Mesothelial cell of epicardium (in vitro differentiated cells): ENCODE measurements around the gene TDRD9. TPM values are rescaled to one million over a fixed set of nuclear protein-coding genes. Genes with fewer than 3 reads are reported as not detected.

Source experiments
- DNase-seq, 2 experiments: peaks; one replicate each; pipeline ENCODE4 v3.0.0; 2021; ENCODE audit warnings: low spot score in 2 of 2; ENCODE audit not compliant: unreplicated experiment in 2 of 2
- H3K27ac Mint-ChIP-seq: 2 replicates; pipeline ENCODE4 v1.8.0; 2021; ENCODE audit warnings: mixed read lengths
- H3K27me3 Mint-ChIP-seq: 2 replicates; pipeline ENCODE4 v1.8.0; 2021; ENCODE audit warnings: low read depth, mixed read lengths
- H3K36me3 Mint-ChIP-seq: 2 replicates; pipeline ENCODE4 v1.8.0; 2021; ENCODE audit warnings: mixed read lengths
- H3K4me1 Mint-ChIP-seq: 2 replicates; pipeline ENCODE4 v1.8.0; 2021; ENCODE audit warnings: mixed read lengths
- H3K4me3 Mint-ChIP-seq: 2 replicates; pipeline ENCODE4 v1.8.0; 2021; ENCODE audit warnings: mild to moderate bottlenecking, moderate library complexity, mixed read lengths
- H3K9me3 Mint-ChIP-seq: 2 replicates; pipeline ENCODE4 v1.8.0; 2021; ENCODE audit warnings: mixed read lengths
- total RNA-seq: library from RNA; stranded (reverse); gene quantifications from 3 replicates; pipeline ENCODE4 v1.2.1, GENCODE V29; 2021
- TF ChIP-seq, protein P1 (sequence below): fragments of 200-600 bp; sonication (generic); IDR thresholded peaks from one replicate; pipeline ENCODE4 v1.5.0; 2021; ENCODE audit warnings: antibody characterized with exemption; ENCODE audit not compliant: unreplicated experiment

TDRD9 gene
- total RNA-seq, 1 donor from 2014 or later = not detected

DNA sequence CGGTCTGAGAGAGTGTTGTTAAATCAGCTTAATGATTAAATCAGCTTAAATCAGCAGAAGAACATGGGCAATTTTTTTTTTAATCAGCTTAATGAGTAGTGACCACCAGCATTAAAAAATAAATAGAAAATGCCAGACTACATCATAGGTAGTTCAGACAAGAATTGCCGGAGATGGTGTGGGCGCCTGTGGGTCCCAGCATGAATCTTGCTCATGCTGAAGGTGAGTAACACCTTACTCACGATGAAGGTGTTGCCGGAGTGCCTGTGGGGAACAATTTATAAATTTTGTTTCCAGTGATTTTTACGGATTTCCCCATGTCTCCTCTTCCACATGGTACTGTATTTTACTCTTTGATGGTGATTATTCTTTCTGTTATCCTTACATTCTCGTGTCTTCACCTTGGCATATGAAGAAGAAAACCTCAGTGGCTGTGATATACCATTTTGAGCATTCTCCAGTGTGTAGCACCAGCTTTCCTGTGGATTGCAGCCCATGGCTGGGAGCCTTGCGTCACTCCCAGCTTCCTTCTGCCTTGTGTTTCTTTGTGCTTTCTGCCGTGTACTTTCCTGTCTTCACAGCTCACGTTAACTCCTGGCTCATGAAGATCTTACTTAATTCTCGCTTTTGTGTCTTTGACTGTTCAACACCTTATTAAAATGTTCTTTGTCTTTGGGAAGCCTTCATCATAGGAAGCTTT is 4.7 kb downstream of the TDRD9 start:
- Mint-ChIP-seq H3K27me3 (peaks cover 37% of the 10 kb centered on the region), H3K4me3 (no peak overlapping the region), H3K9me3 (no peaks in the 10 kb centered on the region), H3K27ac (no peak overlapping the region), H3K36me3 (no peaks in the 10 kb centered on the region), H3K4me1 (no peaks in the 10 kb centered on the region)
- DNase-seq = no peak
- TF ChIP-seq, protein P1, sequence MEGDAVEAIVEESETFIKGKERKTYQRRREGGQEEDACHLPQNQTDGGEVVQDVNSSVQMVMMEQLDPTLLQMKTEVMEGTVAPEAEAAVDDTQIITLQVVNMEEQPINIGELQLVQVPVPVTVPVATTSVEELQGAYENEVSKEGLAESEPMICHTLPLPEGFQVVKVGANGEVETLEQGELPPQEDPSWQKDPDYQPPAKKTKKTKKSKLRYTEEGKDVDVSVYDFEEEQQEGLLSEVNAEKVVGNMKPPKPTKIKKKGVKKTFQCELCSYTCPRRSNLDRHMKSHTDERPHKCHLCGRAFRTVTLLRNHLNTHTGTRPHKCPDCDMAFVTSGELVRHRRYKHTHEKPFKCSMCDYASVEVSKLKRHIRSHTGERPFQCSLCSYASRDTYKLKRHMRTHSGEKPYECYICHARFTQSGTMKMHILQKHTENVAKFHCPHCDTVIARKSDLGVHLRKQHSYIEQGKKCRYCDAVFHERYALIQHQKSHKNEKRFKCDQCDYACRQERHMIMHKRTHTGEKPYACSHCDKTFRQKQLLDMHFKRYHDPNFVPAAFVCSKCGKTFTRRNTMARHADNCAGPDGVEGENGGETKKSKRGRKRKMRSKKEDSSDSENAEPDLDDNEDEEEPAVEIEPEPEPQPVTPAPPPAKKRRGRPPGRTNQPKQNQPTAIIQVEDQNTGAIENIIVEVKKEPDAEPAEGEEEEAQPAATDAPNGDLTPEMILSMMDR = no peak

DNA sequence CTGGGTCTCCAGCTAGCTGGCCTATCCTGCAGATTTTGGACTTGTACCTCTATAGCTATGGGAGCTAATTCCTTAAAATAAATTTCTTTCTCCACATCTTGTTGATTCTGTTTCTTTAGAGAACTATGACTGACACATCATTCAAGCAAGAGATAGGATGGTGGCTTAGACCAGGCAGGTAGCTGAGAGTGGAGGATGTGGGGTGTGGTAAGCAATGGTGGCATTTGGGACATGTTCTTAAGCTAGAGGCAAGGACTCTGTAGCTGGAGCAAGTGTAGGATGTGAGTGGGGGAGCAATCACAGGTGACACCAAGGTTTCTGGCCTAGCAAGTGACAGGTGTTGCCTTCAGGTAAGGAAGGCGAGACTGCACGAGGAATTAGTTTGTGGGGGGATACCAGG is 6.8 kb downstream of the TDRD9 start:
- Mint-ChIP-seq H3K27ac (no peak overlapping the region), H3K27me3 (peaks cover 47% of the 10 kb centered on the region), H3K36me3 (no peaks in the 10 kb centered on the region), H3K4me1 (no peaks in the 10 kb centered on the region), H3K4me3 (no peak overlapping the region), H3K9me3 (no peaks in the 10 kb centered on the region)
- no peak for DNase-seq
- TF ChIP-seq, protein P1 = no peak

DNA sequence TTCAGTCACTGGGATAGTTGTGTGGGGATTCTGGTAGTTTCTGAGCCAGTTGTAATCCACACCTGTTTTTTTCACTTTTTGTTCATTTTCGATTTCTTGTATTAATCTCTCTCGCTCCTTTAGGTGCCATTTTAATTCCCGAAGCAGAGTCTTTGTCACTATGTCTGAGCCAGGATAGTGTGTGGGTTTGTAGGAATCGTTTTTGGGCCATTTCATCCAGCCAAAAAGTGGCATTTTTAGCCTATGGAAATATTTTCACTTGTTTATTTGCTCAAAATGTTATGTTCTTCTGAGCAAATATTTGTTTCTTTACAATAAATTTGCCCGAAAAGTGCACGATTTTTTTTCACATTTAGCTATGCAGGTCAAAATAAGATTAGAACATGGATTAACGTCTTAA is 13.2 kb downstream of the TDRD9 start:
- H3K9me3 Mint-ChIP-seq = peaks cover 4% of the 10 kb centered on the region
- peaks cover 71% of the 10 kb centered on the region for H3K27me3 Mint-ChIP-seq
- DNase-seq = no peak
- no peak overlapping the region for H3K27ac Mint-ChIP-seq
- H3K36me3 Mint-ChIP-seq = no peaks in the 10 kb centered on the region
- no peak overlapping the region for H3K4me3 Mint-ChIP-seq
- no peaks in the 10 kb centered on the region for H3K4me1 Mint-ChIP-seq
- TF ChIP-seq, protein P1 = no peak

DNA sequence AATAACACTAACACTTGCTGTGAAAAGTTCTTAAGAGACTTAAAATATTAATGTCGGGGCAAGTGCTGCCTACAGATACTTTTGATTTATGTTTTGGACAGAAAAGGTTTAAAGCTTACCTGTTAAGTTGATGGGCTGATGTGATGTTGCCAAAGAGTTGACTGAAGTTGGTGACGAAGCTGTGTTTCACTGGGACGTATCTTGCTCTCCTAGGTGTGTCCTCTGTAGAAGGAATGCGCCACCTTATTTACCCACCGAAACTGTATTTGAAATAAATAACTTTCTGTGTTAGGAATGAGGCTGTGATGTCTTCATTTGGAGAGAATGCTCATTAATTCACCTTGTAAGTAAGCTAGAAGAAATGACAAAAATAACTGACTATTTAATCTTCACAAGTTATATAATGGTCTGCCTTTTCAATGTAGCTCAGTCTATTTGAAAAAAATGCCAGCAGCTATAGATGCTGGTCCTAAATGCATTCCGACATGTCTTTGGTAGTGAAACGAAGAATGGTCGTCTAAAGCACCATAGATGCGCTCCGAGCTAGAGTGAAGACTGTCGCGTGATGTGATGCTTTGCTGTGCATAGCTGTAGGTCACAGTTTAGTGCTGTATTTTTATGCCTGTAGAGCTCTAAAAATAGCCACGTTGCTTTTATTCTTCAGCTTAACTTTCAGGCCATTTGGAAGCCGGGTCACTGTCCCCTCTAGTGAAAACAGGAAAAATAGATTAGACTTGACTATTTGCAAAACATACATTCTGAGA is 13.9 kb downstream of the TDRD9 start, which contains the start of gene RD3L:
Gene RD3L (minus strand): TSS at position 557 of the 764 bp plus-strand sequence. CDS start 834 bp downstream, outside the sequence.
- TF ChIP-seq, protein P1 = no peak
- Mint-ChIP-seq H3K9me3 (peaks cover 10% of the 10 kb centered on the region), H3K27ac (no peak within 1 kb of the TSS), H3K36me3 (no peaks in the 10 kb centered on the region), H3K27me3 (peaks cover 70% of the 10 kb centered on the region), H3K4me1 (no peaks in the 10 kb centered on the region), H3K4me3 (no peak within 1 kb of the TSS)
- no peak for DNase-seq

DNA sequence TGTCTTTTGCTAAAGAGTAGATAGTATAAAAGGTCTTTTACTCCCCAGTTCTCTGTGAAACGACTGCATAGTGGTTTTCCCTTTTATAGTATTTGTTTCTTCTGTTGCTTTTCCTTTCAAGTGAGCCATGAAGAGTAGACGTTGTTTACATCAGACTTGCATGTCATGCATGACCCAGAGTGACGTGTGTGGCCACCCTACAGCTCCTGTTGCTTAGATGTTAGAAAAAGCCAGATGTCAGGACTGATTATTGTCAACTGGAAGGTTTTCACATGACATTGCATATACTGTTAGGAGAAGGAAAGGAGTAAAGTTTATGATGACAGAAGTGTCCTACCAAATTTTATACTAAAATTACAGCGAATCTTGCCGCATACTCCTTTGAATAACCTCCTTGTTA is 15.4 kb downstream of the TDRD9 start:
- no peaks in the 10 kb centered on the region for H3K4me1 Mint-ChIP-seq
- H3K36me3 Mint-ChIP-seq = no peaks in the 10 kb centered on the region
- TF ChIP-seq, protein P1 = no peak
- H3K27ac Mint-ChIP-seq = no peak overlapping the region
- DNase-seq = no peak
- H3K9me3 Mint-ChIP-seq = peaks cover 10% of the 10 kb centered on the region
- peaks cover 60% of the 10 kb centered on the region for H3K27me3 Mint-ChIP-seq
- H3K4me3 Mint-ChIP-seq = no peak overlapping the region
